Measurements from ENCODE around the gene PKIB.

Gene PKIB

GRCh38 chr6:122665929-122666328 lies 55.7 kb downstream of the PKIB start:
- in situ Hi-C loops (cut with MboI; ENCODE audit: low sequenced_read_pairs), result no loop called here

- in situ Hi-C loops (cut with MboI; ENCODE audit: low sequenced_read_pairs), result no loop called here
Measured at GRCh38 chr6:122666418-122666817, 56.2 kb downstream of the PKIB start.

GRCh38 chr6:122669418-122669817 lies 59.2 kb downstream of the PKIB start:
- in situ Hi-C loops (cut with MboI; ENCODE audit: low sequenced_read_pairs), result no loop called here

- in situ Hi-C loops (cut with MboI; ENCODE audit: low sequenced_read_pairs), result no loop called here
Measured at GRCh38 chr6:122669868-122670267, 59.7 kb downstream of the PKIB start.

GRCh38 chr6:122671251-122671650 lies 61.0 kb downstream of the PKIB start:
- in situ Hi-C loops (cut with MboI; ENCODE audit: low sequenced_read_pairs), result no loop called here

GRCh38 chr6:122673343-122673961 lies 63.2 kb downstream of the PKIB start:
- in situ Hi-C loops (cut with MboI; ENCODE audit: low sequenced_read_pairs), result no loop called here

- in situ Hi-C loops (cut with MboI; ENCODE audit: low sequenced_read_pairs), result no loop called here
Measured at GRCh38 chr6:122676146-122676545, 65.9 kb downstream of the PKIB start.

GRCh38 chr6:122676688-122677087 lies 66.5 kb downstream of the PKIB start:
- in situ Hi-C loops (cut with MboI; ENCODE audit: low sequenced_read_pairs), result no loop called here

- in situ Hi-C loops (cut with MboI; ENCODE audit: low sequenced_read_pairs), result no loop called here
Measured at GRCh38 chr6:122677406-122677805, 67.2 kb downstream of the PKIB start.

- in situ Hi-C loops (cut with MboI; ENCODE audit: low sequenced_read_pairs), result no loop called here
Measured at GRCh38 chr6:122678841-122679240, 68.6 kb downstream of the PKIB start.

- in situ Hi-C loops (cut with MboI; ENCODE audit: low sequenced_read_pairs), result no loop called here
Measured at GRCh38 chr6:122681705-122682104, 71.5 kb downstream of the PKIB start.

- in situ Hi-C loops (cut with MboI; ENCODE audit: low sequenced_read_pairs), result no loop called here
Measured at GRCh38 chr6:122683989-122684651, 73.9 kb downstream of the PKIB start.

- in situ Hi-C loops (cut with MboI; ENCODE audit: low sequenced_read_pairs), result no loop called here
Measured at GRCh38 chr6:122692175-122692598, 82.0 kb downstream of the PKIB start.

- in situ Hi-C loops (cut with MboI; ENCODE audit: low sequenced_read_pairs), result no loop called here
Measured at GRCh38 chr6:122692807-122693580, 82.8 kb downstream of the PKIB start.

- in situ Hi-C loops (cut with MboI; ENCODE audit: low sequenced_read_pairs), result no loop called here
Measured at GRCh38 chr6:122694075-122694474, 83.9 kb downstream of the PKIB start.

GRCh38 chr6:122694602-122695001 lies 84.4 kb downstream of the PKIB start:
- in situ Hi-C loops (cut with MboI; ENCODE audit: low sequenced_read_pairs), result no loop called here

GRCh38 chr6:122695188-122695587 lies 85.0 kb downstream of the PKIB start:
- in situ Hi-C loops (cut with MboI; ENCODE audit: low sequenced_read_pairs), result no loop called here

GRCh38 chr6:122696079-122696478 lies 85.9 kb downstream of the PKIB start:
- in situ Hi-C loops (cut with MboI; ENCODE audit: low sequenced_read_pairs), result no loop called here

- in situ Hi-C loops (cut with MboI; ENCODE audit: low sequenced_read_pairs), result no loop called here
Measured at GRCh38 chr6:122696853-122697252, 86.6 kb downstream of the PKIB start.

GRCh38 chr6:122697458-122697857 lies 87.3 kb downstream of the PKIB start:
- in situ Hi-C loops (cut with MboI; ENCODE audit: low sequenced_read_pairs), result no loop called here

- in situ Hi-C loops (cut with MboI; ENCODE audit: low sequenced_read_pairs), result no loop called here
Measured at GRCh38 chr6:122701666-122702065, 91.5 kb downstream of the PKIB start.

GRCh38 chr6:122702841-122703240 lies 92.6 kb downstream of the PKIB start:
- in situ Hi-C loops (cut with MboI; ENCODE audit: low sequenced_read_pairs), result no loop called here
